ENCODE results near the gene POU3F3. TPM values are rescaled to one million over a fixed set of nuclear protein-coding genes. Genes with fewer than 3 reads are reported as not detected.

POU3F3 gene
- total RNA-seq, 4 donors from 2014 or later = not detected

DNA sequence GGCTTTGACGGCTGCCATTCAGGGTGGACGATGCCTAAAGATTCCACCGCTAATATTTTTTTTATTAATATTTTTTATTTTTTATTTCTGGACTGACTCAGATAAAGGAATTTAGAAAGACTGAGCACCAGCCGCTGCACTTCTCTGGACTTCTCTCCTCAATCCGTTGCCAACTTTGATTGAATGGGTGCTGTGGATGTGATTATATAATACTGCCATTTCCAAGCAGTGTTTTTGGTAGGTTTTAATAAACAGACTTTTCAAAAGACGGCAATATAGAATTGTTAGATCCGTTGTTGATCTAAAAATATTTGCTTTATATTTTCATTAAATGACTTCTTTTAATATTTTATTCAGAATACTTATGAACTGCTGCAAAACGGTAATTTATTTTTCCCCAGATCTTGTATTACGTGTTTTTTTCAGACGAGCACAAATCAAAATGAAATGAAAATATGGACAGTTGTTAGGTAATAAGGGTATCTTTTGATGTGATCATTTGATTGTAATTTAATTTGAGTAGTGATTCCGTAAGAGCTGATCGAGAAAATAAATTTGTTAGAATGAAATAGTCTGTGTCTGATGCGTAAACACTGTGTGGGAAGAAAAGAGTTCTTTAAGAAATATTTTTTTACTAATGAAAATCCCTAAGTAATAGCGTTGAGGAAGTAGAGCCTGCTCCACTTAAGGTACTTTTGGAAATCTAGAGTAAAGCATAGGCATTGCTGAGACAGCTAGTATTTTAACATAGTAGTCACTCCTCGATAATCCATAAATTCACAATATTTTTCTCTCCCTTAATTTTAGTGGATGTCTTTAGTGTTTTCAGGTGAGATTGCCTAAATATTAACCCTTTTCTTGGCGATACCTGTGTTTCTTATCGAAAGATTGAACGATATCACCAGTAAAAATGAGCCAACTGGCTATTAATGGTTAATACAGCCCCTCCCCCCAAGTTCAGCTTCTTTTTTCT, 4.4 kb downstream of the POU3F3 start:
- TF ChIP-seq, protein P1, sequence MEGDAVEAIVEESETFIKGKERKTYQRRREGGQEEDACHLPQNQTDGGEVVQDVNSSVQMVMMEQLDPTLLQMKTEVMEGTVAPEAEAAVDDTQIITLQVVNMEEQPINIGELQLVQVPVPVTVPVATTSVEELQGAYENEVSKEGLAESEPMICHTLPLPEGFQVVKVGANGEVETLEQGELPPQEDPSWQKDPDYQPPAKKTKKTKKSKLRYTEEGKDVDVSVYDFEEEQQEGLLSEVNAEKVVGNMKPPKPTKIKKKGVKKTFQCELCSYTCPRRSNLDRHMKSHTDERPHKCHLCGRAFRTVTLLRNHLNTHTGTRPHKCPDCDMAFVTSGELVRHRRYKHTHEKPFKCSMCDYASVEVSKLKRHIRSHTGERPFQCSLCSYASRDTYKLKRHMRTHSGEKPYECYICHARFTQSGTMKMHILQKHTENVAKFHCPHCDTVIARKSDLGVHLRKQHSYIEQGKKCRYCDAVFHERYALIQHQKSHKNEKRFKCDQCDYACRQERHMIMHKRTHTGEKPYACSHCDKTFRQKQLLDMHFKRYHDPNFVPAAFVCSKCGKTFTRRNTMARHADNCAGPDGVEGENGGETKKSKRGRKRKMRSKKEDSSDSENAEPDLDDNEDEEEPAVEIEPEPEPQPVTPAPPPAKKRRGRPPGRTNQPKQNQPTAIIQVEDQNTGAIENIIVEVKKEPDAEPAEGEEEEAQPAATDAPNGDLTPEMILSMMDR (IDR thresholded peaks at IDR 0.05) = no peak
- DNase-seq (ENCODE audit: low spot score) (no peak), ATAC-seq (ENCODE audit: low FRiP score) (no peak)

- ATAC-seq (ENCODE audit: low FRiP score) = no peak
- no peak for DNase-seq (ENCODE audit: low spot score)
- TF ChIP-seq, protein P1 (IDR thresholded peaks at IDR 0.05) = no peak
Observed at GRCh38 chr2:104859291-104859765, 5.4 kb downstream of the POU3F3 start.

DNA sequence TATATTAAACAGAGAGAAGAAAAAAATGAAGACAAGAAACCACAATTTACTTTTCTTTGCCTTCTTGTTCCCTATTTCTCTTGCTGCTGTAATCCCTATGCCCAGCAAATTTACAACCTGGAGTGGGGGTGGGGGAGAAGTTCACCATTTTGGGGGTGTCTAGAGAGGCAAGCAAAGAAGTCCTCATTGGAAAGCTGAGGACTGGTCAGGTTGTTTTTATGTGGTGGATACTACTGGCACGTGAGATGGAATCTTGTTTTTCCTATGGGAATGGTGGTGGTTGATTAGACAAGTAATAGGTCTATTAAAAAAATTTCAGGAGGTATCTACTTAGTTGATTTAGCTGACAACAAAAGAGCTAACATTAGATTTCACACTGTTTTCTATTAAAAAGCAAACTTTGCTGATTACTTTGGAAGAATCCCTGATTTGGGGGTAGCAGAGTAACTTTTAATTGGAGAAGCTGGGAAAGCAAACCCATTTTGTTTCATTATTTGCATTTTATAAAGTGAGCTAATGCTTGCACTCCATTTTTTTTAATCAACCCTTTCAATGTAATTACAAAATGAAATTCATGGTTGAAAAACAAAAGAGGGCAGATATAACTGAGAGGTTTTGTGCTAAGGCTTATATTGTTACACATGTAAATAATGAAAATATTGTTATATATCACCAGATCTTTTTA, 6.0 kb downstream of the POU3F3 start:
- DNase-seq (ENCODE audit: low spot score) = no peak
- TF ChIP-seq, protein P1 (IDR thresholded peaks at IDR 0.05) = no peak
- no peak for ATAC-seq (ENCODE audit: low FRiP score)

DNA sequence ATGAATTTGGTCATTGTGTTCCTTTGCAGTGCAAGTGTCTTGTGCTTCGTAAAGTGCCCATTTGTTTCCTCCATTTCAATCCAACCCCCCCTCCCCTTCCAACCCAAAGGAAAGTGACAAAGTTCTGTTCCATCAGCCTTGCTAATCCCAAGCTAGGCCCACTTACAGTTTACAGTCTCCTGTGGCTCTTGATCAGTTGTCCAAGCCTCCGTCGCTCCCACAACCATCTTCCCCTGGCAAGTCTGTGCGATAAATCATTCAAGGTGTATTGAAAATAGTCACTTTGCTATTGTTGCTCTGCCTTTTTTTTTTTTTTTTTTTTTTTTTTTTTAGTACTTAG, 6.5 kb downstream of the POU3F3 start:
- TF ChIP-seq, protein P1 (IDR thresholded peaks at IDR 0.05) = no peak
- no peak for DNase-seq (ENCODE audit: low spot score)
- no peak for ATAC-seq (ENCODE audit: low FRiP score)

DNA sequence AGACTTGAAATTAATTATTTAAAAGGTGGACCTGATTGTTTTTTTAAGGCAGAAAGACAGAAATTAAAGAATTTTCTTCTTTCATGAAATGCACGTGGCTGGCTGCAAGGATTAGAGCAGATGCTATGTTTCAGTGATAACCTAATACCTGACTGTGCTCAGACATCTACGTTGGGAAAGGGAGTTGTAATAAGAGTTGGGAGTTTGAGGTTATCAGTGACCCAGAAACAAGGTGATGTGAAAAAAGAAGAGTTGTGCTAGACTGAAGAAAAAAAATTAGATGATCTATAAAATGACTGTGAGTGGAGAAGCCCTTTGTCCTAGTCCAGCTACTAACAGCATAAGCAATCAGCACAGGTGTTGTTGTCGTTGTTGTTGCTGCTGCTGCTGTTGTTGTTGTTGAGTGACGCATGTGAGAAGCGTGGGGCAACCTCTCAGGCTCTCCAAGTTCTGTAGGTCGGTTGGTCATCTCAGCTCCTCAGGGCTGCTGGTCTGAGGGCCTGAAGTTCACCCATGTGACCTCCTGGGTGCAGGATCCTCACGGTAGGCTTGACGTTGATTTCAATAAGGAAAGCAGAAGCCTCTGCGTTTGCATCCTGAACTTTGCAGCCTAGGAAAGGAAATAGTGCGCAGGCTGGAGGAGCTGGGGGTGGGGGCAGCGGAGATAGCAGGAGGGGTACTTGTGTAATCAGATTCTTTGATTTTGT, 7.6 kb downstream of the POU3F3 start:
- ATAC-seq (ENCODE audit: low FRiP score) = no peak
- no peak for DNase-seq (ENCODE audit: low spot score)
- TF ChIP-seq, protein P1 (IDR thresholded peaks at IDR 0.05) = no peak

DNA sequence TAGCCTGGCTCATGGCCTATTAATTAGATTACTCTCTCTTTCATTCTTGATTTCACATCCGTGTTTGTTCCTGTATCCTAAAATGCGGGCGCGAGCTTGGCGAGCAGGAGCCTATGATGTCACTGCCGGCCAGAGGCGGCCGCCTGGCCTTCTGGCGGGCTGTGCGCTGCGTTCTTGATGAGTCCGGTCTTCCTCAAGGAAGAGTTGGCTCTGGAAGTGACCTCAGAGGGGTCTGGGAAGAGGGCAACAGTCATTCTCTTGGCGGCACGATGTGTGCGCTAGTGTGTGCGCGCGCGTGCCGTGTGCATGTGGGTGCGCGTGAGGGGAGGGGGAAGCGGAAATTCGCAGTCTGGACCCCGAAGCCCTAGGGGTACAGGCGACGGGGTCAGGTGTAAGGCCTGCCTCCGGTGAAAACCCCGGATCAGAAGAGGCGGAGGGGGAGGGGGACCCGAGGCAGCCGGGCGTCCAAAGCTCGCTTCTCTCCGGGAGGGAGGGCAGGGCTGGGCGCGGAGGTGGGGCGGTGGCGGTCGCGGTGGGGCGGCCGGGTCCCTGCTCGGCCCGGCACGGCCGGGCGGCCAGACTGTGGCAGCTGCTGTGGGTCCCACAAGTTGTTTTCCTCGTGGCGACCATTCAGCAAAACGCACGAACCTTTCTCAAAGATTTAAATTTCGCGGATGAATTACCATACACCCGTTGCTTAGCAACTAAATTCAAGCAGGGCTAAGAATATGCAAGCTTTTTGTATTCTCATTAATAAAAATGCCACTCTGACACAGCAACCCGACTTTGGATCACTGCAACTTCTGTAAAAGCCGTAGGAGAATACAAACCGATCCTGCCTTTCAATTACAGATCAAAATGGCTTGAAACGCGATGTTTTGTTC, 8.4 kb downstream of the POU3F3 start:
- no peak for ATAC-seq (ENCODE audit: low FRiP score)
- TF ChIP-seq, protein P1 (IDR thresholded peaks at IDR 0.05) = no peak
- no peak for DNase-seq (ENCODE audit: low spot score)

Data from omental fat pad (tissue), 4 donors.